DMS 273 (cell line): Measurements from ENCODE around the gene ARHGAP10.

Experiments
- DNase-seq: peaks from one replicate; lab custom pipeline; 2025; ENCODE audit not compliant: unreplicated experiment; lab: John Stamatoyannopoulos, UW

ARHGAP10 gene

DNA sequence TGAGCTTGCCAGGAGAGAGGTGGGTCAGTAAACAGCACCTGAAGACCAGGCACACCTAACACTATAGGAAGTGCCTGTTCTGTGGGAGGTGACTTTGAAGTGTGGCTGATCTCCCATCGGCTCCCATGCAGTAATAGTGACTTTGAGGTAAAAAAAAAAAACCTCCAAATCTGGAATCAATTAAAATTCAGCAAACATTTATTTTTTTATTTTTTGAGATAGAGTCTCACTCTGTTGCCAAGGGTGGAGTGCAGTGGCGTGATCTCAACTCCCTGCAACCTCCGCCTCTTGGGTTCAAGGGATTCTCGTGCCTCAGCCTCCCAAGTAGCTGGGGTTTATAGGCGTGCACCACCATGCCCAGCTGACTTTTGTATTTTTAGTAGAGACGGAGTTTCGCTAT lies 32.4 kb downstream of the ARHGAP10 start:
- no peak for DNase-seq

DNA sequence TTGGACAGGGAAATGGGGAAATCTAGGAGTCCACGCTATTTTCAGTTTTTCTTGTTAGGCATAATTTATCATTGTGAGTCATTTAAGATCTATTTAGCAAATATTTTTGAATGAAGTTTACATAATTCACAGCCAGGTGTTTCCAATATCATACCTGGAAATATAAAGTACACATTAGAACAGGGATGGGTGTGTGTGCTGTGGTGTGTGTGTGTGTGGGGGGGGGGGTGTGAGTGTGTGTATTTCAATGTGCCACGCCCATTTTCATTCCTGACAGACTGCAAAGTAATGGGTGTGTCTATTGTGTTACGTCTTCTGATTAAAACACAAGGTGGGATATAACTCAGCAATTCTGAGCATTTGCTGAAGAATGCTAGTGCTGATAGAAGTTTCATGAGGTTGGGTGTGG lies 33.2 kb downstream of the ARHGAP10 start:
- no peak for DNase-seq

DNA sequence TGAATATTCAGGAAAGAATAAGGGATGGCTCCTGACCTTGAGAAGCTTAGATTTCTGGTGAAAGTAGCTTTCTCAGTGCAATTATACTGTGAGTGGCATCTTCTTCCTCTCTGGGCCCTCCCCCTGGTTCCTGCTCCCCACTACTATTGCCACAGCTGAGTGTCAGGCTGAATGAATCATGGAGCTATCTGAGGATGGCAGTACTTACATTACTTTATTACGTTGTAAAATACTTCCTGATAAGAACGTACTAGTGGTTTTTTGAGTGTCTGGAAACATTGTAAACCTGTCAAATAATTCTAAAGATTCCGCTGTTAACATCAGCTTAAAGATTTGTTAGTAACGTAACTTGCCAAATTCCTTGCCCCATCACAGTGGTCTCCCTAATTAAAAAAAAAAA lies 36.2 kb downstream of the ARHGAP10 start:
- DNase-seq = no peak

DNA sequence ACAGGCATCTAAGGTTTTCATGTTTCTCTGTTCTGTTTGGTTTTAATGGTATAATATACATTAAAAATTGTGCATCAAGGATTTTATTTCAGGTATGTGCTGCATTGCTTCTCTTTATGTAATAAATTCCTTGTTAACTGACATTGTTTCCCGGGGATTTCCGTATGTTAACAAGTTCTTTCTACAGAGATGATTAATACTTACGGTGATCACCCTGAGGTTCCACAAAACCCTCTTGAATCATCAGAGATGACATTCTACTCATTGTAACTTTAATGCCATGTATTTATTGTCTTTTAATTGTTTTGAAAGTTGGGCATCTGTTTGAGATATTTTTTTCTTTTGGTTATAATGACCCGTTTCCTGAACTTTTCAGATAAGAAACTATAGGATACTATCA lies 37.5 kb downstream of the ARHGAP10 start:
- no peak for DNase-seq

DNA sequence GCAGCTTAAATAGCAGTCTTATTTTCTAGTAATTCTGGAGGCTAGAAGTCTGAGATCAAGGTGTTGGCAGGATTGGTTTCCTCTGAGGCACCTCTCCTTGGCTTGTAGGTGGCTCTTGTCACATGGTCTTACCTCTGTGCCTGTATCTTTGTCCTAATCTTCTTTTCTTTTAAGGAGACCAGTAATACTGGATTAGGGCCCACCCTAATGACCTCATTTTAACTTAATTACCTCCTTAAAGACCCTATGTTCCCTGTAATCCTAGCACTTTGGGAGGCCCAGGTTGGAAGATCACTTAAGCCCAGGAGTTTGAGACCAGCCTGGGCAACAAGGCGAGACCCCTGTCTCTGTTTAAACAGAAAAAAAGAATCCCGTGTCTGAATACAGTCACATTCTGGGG lies 38.9 kb downstream of the ARHGAP10 start:
- no peak for DNase-seq

DNA sequence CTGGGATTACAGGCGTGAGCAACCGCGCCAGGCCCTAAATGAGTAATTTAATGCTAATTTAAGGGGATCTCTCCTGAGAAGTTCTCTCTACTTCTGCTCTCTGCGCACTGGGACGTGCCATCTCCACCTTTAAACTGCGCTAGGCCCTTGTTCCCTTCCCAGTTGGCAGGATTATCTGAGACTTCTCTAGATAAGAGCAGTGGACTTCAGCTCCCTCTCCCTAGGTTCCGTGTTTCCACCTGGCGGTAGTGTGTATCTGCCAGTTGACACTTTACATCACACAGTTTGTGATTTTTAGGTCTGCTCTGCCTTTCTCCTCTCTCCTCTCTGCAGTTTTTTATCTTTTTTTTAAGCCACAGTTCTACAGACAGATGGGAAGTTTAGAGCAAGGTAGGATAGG lies 40.2 kb downstream of the ARHGAP10 start:
- DNase-seq = peak; percentile 69

DNA sequence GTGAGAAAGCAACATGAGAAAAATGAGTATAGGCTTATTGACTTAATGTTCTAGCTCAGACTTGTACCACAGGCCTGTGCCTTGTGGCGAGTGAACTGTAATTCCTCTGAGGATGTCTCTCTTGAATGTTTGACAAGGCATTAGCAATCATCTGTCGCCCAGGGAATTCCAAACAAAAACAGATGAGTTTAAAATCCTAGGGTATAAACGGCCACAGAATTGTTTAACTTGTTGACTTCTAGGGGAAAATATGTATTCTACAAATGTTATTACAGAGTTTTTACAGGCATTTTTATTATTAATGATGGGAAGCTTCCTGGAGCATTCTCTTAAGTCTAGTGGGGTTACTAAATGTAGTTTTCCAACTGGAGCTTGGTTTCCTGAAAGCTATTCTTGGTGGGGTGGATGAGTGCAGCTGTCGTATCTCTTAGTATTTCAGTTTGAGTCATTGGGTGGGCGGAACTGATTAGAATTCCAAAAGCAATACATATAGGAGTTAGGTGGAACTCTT lies 40.6 kb downstream of the ARHGAP10 start:
- DNase-seq = peak; percentile 69

DNA sequence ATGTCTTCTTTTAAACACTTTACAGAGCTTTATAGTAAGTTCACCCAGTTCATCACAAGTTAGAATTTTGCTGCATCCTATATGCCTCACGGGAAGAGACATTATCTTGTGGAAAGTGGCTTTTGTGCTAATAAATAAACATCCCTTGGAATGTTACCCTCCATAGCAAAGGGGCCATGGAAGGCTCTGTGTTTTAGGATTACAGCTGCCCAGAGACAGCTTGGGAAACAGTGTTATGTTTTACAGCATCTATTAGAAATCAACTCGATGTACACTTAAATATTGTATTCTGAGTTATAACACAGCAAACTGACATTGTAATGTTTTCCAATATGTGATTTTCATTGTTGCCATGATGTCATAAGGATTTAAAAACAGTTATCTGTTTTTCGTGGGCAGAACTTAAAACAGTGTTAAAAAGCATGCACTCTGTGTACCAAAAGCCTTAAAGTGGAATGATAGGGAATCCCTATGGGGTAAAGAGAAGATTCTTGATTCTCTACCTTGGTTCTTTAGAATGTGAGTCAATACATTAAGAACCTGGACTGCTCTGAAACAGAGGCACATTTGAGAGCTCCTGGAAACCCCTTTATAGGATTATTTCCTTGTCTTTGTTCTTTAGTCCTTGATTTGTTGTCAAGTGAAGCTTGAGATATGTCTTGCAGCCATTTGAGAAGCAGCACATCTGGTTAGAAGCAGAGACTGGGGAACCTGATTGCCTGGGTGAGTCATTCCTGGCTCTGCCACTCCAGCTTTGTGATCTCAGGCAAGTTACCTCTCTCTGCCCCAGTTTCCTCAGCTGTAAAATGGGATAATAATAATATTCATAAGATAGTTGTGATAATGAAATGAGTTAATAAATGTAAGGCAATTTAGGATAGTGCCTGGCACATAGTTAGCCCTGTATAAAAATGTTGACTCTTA lies 41.6 kb downstream of the ARHGAP10 start:
- DNase-seq = peak; percentile 33

DNA sequence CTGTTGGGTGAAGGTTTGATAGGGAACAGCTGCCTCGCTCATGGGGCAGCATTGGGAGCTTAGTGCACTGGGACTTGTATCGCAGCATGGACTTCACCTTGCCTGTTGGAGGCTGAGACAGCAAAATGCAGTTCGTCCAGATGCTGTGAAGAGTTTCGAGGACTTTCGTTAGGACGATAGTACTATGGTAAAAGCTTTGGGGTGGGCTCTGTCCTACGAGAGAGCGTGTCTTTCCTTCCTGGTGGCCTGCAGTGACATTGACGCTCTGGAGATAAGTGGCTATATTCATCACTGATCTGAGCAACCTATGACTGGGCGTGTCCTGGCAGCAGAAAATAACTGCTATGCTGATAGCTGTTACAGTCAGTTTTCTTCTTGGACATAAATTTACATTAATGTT lies 44.8 kb downstream of the ARHGAP10 start:
- DNase-seq = no peak

DNA sequence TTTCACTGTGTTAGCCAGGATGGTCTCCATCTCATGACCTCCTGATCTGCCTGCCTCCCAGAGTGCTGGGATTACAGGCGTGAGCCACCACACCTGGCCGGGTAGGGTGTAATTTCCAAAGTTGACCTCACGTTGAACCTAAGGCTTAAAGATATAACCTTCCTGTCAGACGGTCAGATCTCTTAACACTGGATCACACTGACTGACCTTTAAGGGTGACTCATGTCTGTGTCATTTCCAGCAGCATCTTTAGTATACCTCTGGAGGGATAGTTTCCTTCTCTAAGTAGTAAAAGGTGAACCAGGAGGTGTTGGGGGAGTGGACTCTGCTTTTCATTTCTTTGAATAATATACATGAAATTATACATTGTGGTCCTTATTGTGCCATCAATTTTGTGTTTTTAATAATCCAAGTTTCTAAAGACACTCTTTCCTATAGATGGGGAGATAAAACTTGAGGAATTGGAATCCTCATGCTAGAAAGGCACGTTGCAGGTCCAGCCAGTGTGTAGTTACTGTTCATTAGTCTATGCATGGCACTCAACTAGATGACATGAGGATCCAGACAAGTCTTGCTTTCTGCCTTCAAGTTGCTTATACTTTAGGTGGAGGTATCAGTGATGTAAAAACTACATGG lies 45.7 kb downstream of the ARHGAP10 start:
- DNase-seq = no peak

DNA sequence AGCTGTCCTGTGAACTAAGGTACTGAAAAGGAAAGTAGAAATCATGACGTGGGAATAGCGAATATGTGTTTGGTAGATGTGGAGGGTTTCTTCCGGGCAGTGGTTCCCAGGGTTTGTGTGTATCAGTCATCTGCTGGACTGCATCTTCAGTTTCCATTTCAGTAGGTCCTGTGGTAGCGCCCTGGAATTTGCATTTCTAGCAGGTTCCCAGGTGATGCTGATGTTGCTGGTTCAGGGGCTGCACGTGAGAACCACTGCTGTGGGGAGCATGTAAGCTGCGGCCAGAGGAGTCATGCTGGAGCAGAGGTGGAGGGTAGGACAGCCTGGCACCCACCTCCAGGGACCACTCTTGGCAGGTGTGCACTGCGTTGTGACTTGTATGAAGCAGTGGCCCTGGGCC lies 47.1 kb downstream of the ARHGAP10 start:
- DNase-seq = no peak

DNA sequence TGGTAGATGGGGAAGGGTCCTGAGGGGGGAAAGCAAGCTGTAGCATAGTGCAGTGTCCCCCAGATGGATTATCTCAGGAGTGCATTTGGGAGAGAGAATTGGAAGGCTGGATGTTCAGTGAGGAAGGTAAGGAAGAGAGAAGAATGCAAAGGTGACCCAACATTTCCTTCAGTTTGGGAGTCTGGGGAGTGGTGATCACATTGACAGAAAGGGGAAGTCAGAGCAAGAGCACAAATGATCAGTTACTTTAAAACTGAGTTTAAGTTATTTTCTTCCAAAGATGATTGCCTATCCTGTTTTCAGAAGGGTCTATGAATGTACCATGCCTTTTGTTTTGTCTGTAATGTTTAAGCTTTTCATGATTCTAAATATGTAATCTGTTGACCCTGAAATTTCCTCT lies 47.6 kb downstream of the ARHGAP10 start:
- no peak for DNase-seq

DNA sequence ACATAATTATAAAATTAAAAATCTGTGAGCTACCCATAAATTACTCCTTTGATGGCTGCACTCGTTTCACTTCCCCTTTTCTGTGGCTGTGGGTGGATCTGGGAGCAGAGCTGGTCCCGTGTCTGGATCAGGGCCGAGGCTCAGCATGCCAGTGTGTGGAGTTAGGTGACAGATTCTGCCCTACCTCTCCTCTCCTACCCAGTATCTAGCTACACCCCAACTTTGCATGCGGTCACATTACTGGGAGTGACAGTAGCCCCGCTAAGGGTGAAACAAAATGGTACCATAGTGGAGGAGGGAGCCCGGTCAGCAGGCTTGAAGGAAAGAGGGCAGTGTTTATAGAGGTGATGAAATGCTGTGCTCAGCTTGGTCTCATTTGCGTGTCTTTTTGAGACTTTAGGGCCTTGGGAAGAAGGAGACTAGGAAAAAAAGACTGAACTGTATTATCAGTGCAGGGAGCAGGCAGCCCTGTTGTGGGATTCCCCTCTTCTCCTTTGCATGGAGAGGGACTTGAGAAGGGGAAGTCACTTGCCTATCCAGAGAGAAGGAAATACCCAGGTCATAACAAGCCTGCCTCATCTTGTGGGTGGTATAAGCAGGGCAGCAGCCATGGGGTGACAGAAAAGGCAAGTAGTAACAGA lies 48.4 kb downstream of the ARHGAP10 start:
- no peak for DNase-seq

DNA sequence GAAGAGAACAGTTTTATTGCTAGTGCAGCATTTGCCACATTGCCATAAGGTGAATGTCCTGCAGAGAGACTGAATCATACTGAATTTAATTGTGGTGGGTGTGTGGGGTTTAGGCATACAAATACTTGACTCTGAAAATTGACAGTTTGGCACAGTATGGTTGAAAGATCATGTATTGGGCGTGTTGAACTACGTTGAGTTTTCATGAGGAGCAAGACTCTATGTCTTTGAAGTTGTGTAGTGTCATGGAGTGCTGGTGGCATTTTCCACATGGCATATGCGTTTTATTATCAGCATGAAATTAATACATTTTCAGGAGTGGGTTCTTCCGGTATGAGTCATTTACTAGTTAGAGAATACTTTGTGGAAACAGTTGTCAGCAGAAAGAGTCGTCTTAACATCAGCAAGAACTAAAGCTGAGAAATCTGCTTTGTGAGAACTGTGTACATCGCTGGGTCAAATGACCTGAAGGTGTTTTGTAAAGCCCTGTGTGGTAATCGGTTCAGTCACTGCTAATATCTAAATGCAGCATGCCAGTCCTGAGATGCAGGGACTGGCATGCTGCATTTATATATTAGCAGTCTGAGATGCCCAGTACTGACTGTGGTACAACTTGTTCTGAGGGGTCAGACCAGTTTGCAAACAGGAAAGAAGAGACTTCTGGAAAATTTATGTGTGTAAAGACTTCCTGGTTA lies 50.3 kb downstream of the ARHGAP10 start:
- peak; percentile 62 for DNase-seq

DNA sequence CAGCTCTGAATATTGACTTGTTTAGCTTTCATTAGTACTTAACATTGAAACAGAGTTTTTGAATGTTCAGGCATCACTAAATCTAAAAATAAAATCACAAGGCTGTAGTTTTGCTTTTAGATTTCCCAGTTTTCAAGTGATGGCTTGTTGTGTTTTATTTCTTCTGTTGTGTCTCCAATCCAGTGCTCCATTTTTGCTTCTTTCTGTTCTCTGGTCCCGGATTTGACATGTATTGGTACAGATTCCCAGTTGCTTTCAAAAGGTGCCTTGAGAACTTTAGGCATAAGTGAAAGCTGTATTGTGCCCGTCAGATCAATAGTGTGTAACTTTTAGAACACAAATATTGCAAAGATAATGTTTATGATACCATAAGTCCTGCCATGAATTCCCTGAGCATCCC lies 53.2 kb downstream of the ARHGAP10 start:
- DNase-seq = peak; percentile 38

DNA sequence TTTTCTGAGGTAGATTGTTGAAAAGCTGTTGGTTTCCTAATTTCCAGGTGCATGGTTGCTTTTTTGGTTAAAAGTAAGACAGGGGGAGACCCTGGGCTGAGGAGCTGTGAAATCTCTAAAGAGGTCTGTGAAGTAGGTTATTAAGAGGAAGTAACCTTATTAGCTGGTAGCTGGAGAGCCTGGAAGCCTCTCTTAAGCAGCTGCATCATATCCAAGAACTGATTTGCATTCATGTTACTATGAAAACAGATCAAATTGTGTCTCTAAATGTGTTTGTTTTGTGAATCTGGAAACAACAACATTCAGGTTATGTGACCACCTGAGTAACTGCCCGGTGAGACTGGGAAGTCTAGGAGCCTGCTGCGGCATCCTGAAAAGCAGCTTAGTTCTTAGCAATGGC lies 54.1 kb downstream of the ARHGAP10 start:
- peak; percentile 62 for DNase-seq

DNA sequence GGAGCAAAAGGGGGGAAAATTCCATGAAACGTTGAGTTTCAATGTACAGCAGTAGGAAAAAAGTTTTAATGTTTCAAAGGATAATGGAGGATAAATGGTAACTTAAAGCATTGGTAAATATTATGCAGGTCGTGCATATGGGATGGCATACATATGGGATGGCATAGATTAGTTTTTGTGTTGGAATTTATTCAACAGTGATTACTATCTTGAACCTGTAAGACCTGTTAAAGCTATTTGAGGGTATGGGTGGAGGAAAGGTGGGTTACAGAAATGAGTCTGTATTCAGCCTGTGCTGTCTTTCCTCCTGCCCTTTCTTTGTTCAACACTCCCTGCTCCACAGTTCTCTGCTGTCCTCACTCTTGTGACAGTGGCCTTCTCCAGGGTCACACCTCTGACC lies 54.6 kb downstream of the ARHGAP10 start:
- DNase-seq = no peak

DNA sequence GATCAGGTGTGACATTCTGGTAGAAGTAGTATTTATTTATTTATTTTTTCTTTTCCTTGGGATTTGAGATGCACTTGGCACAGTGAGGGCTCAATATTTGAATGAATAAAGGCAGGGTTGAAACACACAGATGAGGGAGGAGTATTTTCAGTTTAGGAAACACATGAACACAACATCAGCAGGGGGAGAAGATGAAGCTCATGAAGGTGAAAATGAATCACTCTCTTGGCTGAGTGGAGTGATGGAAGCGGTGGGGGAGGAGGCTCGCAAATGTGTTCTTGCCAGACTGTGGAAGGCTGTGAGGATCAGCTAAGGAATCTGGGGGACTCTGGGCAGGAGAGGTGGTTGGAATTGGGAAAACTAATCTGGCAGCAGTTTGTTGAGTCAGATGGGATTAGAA lies 55.3 kb downstream of the ARHGAP10 start:
- DNase-seq = peak; percentile 12

DNA sequence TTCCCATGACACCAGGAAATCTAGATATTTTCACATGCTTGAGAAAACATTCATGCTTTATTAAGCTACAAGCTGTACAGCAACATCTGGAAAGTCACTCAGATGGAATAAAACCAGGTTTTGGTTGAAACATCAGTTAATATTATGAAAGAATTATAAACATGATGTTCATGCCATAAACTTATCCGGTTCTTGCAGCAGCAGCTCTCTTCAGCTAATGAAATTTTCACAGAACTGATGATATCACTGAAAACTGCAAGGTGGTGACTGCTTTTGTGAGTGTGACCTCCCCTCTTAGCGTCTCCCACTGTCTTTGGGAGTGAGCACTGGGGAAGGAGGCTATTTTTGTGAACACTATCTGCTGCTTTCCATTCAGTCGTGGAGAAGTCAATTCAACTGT lies 56.9 kb downstream of the ARHGAP10 start:
- peak; percentile 10 for DNase-seq

DNA sequence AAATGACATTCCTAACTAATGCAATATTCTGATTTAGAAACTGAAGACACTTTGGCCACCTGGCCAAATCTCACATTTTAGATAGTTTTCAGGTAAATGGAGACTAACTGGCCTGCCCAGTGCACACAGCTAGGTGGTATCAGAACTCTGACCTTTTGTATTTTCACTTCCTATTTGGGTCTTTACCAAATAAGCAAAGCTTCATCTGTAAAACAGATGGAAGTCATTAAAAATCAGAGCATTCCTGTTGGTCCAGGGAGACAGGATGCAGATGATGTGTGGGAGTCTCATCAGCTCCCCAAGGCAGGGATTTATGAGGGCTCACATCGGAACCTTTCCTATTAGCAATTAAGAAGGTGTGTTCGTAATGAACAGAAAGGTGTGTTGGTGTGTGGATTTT lies 57.7 kb downstream of the ARHGAP10 start:
- peak; percentile 59 for DNase-seq

DNA sequence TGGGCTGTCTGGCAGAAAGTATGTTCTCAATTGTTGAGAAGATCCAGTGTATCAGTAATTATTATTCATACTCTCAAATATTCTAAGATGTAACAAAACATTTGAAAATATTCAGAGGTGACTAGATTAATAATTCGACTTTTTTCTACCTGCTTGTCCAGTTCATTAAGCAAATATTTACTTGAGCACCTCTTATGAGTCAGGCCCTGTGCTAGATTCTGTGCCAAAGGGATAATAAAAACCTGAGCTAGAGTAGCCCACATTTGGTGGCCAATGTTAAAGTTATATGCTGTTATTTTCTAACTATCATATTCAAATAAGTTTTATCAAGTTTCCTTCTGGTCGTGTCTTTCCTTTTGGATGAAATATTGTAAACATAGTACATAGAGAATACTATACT lies 58.5 kb downstream of the ARHGAP10 start:
- no peak for DNase-seq
